KOPT-K1 (cell line): Measurements from ENCODE around the gene ARID3A.

Source experiments
- H3K27ac ChIP-seq: fragments of 200-600 bp; sonication (generic); 2 replicates; pipeline ENCODE4 v1.5.1; 2016; ENCODE audit warnings: antibody characterized with exemption, mild to moderate bottlenecking, low read depth, low read length; ENCODE audit not compliant: poor library complexity, severe bottlenecking
- H3K36me3 ChIP-seq: fragments of 200-600 bp; sonication (generic); 2 replicates; pipeline ENCODE4 v1.5.1; 2017; ENCODE audit warnings: antibody characterized with exemption, mild to moderate bottlenecking, low read length, moderate library complexity; ENCODE audit not compliant: insufficient read depth
- H3K9me3 ChIP-seq: fragments of 200-600 bp; sonication (generic); 2 replicates; pipeline ENCODE4 v1.5.1; 2017; ENCODE audit warnings: antibody characterized with exemption, low read length, mild to moderate bottlenecking; ENCODE audit not compliant: insufficient read depth, poor library complexity, severe bottlenecking

Gene ARID3A

DNA sequence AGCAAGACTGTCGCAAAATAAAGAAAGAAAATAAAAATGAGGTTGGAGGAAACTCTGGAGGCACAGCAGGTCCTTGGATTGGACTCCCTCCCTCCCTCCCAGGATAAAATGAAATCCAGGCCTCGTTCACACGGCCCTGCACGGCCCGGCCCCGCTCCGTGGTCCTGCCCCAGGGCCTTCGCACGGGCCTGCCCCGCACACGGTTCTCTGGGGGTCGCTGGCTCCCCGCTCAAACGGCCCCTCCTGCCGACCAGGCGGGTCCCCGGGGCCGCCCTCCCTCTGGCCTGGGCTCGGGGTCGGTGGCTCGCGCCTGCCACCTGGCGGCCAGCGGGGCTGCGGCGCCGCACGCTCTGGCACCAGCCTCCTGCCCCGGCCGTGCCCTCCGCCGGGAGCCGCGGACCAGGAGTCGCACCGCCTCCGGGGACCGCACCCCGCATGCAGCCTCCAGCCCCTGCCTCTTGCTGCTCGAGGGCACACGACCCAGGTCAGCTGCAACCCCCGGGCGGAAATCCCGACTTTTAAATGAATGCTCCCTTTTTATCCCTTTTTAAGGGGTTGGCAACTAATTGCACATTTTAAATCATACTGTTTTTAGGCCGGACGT lies 56.8 kb downstream of the ARID3A start:
- Histone ChIP-seq H3K9me3 (no peaks in the 10 kb centered on the region), H3K36me3 (peaks cover 22% of the 10 kb centered on the region), H3K27ac (no peak overlapping the region)

DNA sequence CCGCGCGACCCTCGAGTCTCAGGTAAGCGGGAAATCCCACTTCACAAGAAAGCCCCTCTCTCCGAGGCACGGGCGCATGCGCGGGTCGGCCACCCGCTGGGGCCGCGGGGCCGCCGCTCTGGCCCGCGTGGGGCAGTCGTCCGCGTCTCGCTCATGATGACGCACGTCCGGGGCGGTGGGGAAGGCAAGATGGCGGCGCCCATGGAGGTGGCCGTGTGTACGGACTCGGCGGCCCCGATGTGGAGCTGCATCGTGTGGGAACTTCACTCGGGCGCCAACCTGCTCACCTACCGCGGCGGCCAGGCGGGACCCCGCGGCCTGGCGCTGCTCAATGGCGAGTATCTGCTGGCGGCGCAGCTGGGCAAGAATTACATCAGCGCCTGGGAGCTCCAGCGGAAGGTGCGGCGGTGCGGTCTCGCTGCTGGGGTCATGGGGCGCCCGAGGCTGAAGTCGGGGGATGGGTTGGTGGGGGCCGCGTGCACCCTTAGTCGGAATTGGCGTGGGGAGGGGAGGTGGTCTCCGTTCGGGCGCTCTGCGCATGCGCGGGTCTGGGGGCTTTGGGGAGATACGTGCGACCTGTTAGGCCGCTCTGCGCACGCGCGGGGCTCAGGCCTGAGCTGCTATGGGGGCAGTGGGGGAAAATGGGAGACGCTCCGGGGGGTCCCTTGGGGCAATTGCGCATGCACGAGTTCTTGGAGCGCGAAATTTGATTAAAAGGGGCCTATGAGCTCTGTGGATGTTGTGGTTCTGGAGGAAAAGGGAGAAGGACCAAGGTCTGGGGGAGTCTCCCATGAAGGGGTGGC lies 58.5 kb downstream of the ARID3A start, which contains the start of gene WDR18:
WDR18 (plus strand) TSS at position 181 of the 803 bp plus-strand sequence; CDS start at position 190, 9 bp downstream.
- Histone ChIP-seq H3K36me3 (peaks cover 38% of the 10 kb centered on the region), H3K9me3 (no peaks in the 10 kb centered on the region), H3K27ac (peak within 1 kb of the TSS; percentile 77)

DNA sequence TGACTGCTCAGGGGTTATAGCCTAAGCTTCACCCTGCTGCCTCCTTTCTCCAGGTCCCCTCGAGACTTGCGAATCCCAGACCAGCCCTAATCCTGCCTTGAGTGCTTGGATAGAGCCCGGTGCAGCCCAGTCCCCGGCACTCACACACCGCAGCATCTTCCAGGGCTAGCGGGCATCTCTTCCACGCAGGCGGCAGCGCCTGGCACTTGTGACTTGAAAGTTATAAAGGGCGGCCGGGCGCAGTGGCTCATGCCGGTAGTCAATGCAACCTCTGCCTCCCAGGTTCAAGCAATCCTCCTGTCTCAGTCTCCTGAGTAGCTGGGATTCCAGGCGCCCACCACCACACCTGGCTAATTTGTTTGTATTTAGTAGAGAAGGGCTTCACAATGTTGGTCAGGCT lies 60.2 kb downstream of the ARID3A start:
- Histone ChIP-seq H3K36me3 (peaks cover 53% of the 10 kb centered on the region), H3K27ac (no peak overlapping the region), H3K9me3 (no peaks in the 10 kb centered on the region)

DNA sequence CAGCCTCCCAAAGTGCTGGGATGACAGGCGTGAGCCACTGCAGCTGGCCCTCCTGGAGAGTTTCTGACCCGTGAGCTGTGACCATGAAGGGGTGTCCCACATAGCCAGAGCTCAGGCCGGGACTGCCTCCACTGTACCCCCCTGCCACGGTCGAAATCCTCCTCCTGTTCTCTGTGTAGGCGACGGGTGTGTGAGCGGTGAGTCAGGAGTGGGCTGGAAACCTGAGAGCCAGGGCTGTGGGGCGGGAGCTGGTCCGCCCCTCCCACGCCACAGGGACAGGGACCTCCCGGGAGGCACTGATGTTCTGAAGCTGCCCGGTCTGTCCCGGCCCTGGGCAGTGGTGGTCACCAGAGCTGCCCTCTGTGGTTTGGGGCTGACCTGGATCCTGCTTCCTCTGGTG lies 62.2 kb downstream of the ARID3A start:
- Histone ChIP-seq H3K27ac (no peak overlapping the region), H3K36me3 (peaks cover 66% of the 10 kb centered on the region), H3K9me3 (no peaks in the 10 kb centered on the region)

DNA sequence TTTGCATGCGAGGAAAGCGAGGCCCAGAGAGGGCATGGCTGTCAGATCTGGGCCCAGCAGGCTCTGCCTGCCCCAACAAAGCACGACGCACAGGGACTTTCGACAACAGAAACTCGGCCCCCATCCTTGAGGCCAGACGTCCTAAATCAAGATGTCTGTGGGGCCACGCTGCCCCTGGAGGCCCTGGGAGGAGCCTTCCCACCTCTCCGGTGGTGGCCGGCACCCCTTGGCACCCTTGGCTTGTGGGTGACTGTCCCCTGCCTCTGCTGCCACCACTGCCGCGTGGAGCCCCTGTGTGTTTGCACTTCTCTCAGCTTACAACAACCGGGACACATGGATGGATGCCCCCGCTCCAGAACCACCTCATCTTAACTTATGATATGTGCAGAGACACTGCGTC lies 62.7 kb downstream of the ARID3A start:
- Histone ChIP-seq H3K36me3 (peaks cover 69% of the 10 kb centered on the region), H3K9me3 (no peaks in the 10 kb centered on the region), H3K27ac (no peak overlapping the region)

DNA sequence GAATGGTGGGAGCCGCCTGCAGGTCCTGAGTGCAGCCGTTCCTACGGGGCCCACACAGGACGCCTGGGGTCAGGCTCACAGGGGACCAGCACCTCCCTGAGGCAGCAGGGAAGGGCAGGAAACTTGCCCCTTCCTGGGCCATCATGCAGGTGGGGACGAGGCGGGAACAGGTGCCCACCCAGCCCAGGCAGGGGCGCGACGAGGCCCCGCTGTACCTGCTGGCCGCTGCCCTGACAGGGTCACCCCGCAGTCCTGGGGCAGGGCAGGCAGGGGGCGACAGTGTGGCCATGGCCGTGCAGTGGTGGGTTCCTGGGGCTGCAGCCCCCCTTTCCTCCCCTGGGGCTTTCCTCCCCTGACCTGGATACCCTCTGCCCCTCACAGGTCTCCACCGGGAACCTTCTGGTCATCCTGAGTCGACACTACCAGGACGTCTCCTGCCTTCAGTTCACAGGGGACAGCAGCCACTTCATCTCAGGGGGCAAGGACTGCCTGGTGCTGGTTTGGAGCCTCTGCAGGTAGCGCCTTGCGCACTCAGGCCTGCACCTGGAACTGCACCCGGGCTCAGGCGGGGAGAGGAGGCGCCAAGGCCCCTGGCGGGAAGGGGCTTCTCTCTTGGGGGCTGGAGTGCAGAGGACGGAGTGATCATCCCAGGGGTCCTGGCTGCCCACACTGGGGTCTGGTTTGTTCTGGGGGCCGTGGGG lies 63.7 kb downstream of the ARID3A start:
- Histone ChIP-seq H3K36me3 (peaks cover 69% of the 10 kb centered on the region), H3K27ac (no peak overlapping the region), H3K9me3 (no peaks in the 10 kb centered on the region)

DNA sequence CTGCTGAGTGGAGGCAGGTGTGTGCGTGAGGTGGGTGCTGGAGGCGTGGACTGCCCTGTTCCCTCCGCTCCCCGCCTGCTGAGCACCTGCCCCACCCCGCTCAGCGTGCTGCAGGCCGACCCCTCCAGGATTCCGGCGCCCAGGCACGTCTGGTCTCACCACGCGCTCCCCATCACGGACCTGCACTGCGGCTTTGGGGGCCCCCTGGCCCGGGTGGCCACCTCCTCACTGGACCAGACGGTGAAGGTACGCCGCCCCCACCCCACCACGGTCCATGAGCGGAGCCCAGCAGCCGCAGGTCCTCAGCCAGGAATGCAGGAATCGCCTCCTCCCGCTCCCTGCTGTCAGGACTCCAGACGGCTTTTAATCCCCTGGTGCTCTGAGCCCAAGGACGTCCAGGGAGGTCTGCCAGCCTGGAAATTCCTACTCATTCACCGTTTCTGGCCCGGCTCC lies 64.3 kb downstream of the ARID3A start:
- no peaks in the 10 kb centered on the region for H3K9me3 ChIP-seq
- H3K27ac ChIP-seq: no peak overlapping the region
- peaks cover 69% of the 10 kb centered on the region for H3K36me3 ChIP-seq

DNA sequence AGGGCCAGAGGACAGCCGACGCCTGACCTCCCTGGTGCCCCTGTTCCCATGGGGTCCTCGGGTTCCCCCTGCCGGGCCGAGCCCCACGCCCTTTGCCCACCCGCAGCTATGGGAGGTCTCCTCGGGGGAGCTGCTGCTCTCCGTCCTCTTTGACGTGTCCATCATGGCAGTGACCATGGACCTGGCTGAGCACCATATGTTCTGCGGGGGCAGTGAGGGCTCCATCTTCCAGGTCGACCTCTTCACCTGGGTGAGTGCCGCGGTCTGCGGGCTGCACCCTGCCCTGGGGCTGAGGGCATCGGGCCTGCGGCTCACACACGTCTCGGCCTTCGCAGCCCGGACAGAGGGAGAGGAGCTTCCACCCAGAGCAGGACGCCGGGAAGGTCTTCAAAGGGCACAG lies 64.9 kb downstream of the ARID3A start:
- Histone ChIP-seq H3K27ac (no peak overlapping the region), H3K9me3 (no peaks in the 10 kb centered on the region), H3K36me3 (peaks cover 67% of the 10 kb centered on the region)

DNA sequence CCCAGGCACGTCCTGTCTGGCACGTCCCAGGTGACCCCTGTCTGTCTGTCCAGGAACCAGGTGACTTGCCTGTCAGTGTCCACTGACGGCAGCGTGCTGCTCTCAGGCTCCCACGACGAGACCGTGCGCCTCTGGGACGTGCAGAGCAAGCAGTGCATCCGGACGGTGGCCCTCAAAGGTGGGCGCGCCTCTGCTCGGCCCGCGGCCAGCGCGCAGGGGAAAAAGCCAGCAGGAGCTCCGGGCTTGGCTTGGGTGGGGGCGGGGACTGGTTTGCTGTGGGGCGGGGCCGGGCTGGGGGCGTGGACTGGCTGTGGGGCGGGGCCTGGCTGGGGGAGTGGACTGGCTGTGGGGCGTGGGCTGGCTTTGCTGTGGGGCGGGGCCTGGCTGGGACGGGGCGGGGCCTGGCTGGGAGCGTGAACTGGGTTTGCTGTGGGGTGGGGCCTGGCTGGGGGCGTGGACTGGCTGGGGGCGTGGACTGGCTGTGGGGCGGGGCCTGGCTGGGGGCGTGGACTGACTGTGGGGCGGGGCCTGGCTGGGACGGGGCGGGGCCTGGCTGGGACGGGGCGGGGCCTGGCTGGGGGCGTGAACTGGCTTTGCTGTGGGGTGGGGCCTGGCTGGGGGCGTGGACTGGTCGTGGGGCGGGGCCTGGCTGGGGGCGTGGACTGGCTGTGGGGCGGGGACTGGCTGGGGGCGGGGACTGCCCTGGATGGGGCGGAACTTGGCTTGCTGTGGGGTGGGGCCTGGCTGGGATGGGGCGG lies 65.5 kb downstream of the ARID3A start:
- H3K27ac ChIP-seq: no peak overlapping the region
- peaks cover 60% of the 10 kb centered on the region for H3K36me3 ChIP-seq
- no peaks in the 10 kb centered on the region for H3K9me3 ChIP-seq

DNA sequence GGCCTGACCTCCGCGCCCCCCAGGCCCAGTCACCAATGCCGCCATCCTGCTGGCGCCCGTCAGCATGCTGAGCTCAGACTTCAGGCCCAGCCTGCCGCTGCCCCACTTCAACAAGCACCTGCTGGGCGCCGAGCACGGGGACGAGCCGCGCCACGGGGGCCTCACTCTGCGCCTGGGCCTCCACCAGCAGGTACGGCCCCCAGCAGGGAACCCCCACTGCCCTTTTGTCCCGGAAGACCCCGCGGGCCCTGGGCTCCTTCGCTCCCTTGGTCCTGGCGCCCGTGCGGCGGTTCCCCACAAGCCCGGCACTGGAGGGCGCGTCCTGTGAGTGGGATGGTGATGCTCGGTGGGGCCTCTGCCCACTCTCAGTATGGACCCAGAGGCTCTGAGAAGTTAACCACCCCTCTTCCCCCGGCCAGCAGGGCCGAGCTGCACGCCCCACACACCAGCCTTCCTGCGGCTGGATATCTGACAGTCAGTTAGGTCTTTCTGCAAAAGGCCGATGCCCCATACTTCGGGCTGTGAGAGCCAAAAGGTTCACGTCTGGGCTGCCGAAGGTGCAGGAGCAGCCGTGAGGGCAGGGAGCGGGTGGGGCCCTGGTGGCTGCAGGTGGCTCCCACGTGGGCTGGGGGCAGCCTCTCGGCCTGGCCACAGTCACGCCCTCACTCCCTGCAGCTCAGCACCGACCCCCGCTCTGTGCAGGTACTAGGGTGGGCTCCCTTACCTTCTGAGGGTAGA lies 66.3 kb downstream of the ARID3A start:
- H3K9me3 ChIP-seq: no peaks in the 10 kb centered on the region
- no peak overlapping the region for H3K27ac ChIP-seq
- peaks cover 53% of the 10 kb centered on the region for H3K36me3 ChIP-seq

DNA sequence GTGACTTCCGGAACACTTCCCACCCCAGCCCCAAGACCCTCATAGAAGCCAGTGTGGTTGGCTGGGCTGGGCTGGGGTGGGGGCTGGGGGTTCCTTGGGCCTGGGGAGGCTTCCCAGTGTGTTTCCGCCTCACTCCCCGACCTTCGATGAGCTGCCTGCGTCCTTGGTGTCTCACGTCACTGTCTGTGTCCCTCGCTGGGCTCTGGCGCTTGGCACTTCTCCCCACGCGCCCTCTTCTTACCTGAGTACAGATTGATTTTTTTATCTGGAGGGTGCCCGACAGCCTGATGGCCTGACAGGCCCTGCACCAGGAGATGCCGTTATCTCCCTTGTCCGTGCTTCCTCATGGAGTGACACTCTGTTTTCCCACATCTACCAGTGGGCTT lies 66.8 kb downstream of the ARID3A start:
- H3K9me3 ChIP-seq: no peaks in the 10 kb centered on the region
- H3K36me3 ChIP-seq: peaks cover 47% of the 10 kb centered on the region
- H3K27ac ChIP-seq: no peak overlapping the region

DNA sequence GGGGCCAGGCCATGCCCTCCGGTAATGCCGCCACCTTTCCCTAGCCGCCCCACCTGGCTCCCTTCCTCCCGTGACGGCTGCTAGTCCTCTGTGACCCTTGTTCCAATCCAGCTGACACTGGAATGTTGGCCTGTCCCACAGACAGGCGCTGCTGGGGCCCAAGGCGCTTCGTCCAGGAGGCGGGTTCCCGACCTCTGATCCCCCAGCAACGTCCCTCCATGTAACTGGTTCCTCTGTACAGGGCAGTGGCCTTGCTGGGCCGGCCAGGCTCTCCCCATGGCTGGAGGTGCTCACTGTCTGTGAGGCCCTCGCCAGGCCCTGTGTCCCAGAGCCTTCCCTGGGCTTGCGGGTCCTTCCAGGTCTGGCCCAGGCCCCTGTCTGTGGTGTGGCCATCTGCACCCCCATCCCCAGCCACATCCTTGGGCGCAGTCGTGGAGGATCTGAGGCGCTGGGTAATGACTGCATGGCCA lies 67.6 kb downstream of the ARID3A start:
- peaks cover 41% of the 10 kb centered on the region for H3K36me3 ChIP-seq
- no peaks in the 10 kb centered on the region for H3K9me3 ChIP-seq
- no peak overlapping the region for H3K27ac ChIP-seq

DNA sequence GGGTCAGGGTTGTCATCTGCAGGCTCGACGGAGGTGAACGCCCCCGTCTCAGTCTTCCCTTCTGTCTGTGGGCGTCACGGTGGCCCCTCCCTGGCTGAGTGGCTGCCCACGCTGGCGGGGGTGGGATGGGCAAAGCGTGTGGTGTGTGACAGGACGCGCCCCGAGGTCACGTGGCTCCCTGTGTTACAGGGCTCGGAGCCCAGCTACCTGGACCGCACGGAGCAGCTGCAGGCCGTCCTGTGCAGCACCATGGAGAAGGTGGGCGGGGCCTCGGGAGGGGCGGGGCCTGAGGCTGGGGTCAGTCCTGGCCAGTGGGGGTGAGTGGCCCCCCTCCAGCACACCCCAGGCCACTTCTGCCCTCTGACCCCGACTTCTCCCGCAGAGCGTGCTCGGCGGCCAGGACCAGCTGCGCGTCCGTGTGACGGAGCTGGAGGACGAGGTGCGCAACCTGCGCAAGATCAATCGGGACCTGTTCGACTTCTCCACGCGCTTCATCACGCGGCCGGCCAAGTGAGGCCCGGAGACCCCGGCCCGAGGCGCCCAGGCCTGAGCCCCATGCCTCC lies 68.1 kb downstream of the ARID3A start:
- Histone ChIP-seq H3K9me3 (no peaks in the 10 kb centered on the region), H3K36me3 (peaks cover 36% of the 10 kb centered on the region), H3K27ac (no peak overlapping the region)

DNA sequence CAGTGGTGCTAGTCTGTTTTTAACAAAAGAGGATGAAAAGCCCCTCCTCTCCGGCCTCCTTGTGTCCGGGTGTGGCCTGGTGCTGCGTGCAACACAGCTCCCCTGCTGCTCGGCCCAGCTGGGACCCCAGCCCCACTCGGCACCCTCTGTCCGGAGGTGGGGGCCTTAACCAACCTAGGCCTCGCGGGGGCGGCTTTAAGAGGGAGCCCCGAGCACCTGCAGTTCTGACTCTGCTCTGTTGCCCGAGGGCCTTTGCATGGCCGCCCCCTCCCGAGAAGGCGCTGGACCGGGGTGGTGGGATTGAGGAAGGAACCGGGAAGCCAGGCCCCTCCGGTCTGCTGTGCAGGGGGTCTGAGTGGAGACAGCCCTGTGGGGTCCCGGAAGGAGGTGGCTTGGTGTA lies 68.7 kb downstream of the ARID3A start:
- peaks cover 30% of the 10 kb centered on the region for H3K36me3 ChIP-seq

More for the DNA sequence above, 68.7 kb downstream of the ARID3A start:
- no peak overlapping the region for H3K27ac ChIP-seq
- H3K9me3 ChIP-seq: no peaks in the 10 kb centered on the region
